ENCODE results near the gene DPEP3. TPM values are rescaled to one million over a fixed set of nuclear protein-coding genes. Genes with fewer than 3 reads are reported as not detected.
A peak's percentile ranks its signal among the peaks of the same experiment; 100 is the strongest.

Gene DPEP3
- total RNA-seq, 4 donors from 2014 or later = not detected

DNA sequence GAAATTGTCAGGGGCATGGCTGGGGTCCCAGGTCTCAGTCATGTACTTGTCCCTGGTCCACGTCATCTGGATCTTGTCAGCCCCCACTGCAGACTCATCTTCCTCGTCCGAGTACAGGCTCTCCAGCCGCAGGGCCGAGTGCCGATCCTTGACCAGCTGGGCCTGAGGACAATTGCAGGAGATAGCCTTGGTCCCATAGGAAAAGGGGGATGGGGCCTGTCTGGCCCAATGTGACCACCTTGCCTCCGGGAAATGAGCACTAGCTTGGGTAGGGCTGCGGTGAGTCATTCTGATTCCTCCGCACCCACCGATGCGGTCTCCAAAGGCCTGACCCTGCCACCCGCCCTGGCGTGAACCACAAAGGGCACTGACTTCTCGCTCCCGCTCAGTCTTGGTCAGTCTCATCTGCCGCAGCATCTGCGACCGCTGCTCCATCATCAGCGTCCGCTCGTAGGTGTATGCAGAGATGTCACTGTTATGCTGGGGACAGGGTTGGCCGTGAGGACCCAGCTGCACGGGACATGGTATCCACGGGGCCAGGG is 34.8 kb downstream of the DPEP3 start:
- Histone ChIP-seq H3K27ac (peak overlapping the region in 1 of 4 donors; percentile 88), H3K27me3 (no peaks in the 10 kb centered on the region), H3K9me3 (no peaks in the 10 kb centered on the region), H3K4me1 (peaks cover 0 to 59% (median 16%) of the 10 kb centered on the region in 3 donors), H3K36me3 (peaks cover 24 to 93% (median 38%) of the 10 kb centered on the region in 3 donors), H3K4me3 (no peak overlapping the region)
- intact Hi-C loops (cut with DNase I) = no loop called here
- TF ChIP-seq, protein P1, sequence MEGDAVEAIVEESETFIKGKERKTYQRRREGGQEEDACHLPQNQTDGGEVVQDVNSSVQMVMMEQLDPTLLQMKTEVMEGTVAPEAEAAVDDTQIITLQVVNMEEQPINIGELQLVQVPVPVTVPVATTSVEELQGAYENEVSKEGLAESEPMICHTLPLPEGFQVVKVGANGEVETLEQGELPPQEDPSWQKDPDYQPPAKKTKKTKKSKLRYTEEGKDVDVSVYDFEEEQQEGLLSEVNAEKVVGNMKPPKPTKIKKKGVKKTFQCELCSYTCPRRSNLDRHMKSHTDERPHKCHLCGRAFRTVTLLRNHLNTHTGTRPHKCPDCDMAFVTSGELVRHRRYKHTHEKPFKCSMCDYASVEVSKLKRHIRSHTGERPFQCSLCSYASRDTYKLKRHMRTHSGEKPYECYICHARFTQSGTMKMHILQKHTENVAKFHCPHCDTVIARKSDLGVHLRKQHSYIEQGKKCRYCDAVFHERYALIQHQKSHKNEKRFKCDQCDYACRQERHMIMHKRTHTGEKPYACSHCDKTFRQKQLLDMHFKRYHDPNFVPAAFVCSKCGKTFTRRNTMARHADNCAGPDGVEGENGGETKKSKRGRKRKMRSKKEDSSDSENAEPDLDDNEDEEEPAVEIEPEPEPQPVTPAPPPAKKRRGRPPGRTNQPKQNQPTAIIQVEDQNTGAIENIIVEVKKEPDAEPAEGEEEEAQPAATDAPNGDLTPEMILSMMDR (IDR thresholded peaks at IDR 0.05) = no peak
- no peak for TF ChIP-seq POLR2A (IDR thresholded peaks at IDR 0.05)
- DNase-seq = no peak
- WGBS, 2 donors = 81% methylated on average over 7 of the region's 24 CpGs; no CpG with 5 or more reads in 1 of the 2 donors

DNA sequence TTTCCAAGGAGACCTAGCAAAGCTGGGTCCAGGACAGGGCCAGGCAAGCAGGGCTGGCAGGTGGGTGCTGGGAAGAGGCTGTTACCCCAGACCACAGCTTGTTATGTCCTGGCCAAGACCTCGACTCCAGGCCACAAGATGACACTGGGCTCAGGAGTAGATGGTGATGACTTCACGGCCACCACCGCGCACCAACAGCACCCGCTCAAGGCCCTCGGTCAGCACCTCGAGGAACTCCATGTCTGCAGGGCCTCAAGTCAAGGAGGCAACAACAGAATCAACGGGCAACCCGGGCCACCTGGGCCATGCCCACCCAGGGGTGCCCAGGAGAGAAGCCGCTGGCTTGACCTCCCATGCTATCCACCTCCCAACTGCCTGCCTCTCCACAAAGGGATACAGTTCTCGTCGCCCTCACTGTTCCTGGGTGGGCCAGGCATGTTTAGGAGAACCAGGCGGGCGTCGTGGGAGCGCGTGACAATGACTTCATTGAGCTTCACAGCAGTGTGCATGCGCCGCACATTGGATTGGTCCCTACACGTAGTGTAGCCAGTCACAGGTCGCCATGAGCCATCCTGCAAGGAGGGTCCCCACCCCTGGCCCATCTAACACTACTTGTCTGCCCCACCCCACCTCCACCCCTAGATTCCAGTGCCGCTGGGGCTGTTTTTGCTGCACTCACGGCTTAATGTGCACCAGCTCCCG is 35.5 kb downstream of the DPEP3 start:
- H3K27me3 ChIP-seq = no peaks in the 10 kb centered on the region
- intact Hi-C loops (cut with DNase I) = no loop called here
- H3K27ac ChIP-seq = peak overlapping the region in 3 of 4 donors; percentile 73 to 88 (median 80)
- TF ChIP-seq POLR2A (IDR thresholded peaks at IDR 0.05) = no peak
- TF ChIP-seq, protein P1 (IDR thresholded peaks at IDR 0.05) = no peak
- no peak overlapping the region for H3K4me3 ChIP-seq
- 90 to 96% methylated on average over 7 to 10 of the region's 24 CpGs for WGBS, 2 donors
- no peaks in the 10 kb centered on the region for H3K9me3 ChIP-seq
- H3K4me1 ChIP-seq = peaks cover 0 to 64% (median 16%) of the 10 kb centered on the region in 3 donors
- DNase-seq = no peak
- peaks cover 24 to 93% (median 37%) of the 10 kb centered on the region in 3 donors for H3K36me3 ChIP-seq

DNA sequence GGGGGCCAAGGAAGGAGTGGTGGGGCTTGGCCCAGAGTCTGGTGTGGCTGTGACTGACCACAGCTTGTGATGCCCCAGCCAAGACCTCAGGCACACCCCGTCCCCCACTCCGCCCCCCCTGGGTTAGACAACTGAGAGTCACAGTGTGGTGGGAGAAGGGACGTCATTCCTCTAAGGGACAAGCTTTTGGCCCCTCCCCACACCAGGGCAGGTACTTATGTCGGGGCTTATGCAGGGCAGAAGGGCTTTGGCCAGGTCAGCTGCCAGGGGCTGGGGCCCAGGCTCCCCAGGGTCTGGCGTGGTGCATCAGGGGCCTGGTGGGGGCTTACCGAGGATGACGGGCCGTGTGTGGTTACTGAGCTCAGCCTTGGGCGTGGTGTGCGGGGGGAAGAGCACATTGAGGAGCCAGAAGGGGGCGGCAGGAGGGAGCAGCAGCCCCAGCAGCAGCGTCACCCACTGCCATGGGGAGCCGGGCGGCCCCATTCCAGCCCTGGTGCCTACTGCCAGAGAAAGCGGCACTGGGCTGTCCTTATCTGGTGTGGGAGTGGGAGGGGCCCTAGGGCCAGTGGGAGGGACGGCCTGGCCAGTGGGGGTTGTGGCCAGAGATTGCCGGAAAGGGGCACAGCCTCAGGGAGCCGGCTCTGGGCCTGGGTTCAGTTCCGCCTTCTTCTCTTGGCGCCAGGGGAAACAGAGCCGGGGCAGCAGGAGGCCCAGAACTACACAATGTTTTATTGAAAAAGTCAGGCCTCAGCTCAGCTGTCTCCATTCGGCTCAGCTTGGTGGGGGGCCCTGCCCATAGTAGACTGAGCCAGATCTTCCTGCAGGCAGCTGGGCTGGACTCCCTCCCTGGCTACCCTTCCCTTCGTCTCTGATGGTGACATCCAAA is 36.4 kb downstream of the DPEP3 start, which contains the start of gene LCAT:
TSS of gene LCAT (minus strand) at position 502 of the 886 bp plus-strand sequence. CDS start at position 483, 19 bp downstream.
- intact Hi-C loops (cut with DNase I) = no loop called here
- Histone ChIP-seq H3K36me3 (peaks cover 24 to 87% (median 36%) of the 10 kb centered on the region in 3 donors), H3K4me1 (peaks cover 0 to 68% (median 16%) of the 10 kb centered on the region in 3 donors), H3K9me3 (no peaks in the 10 kb centered on the region), H3K4me3 (peak within 1 kb of the TSS in 1 of 4 donors; percentile 32), H3K27me3 (no peaks in the 10 kb centered on the region), H3K27ac (peak within 1 kb of the TSS; percentile 55 to 88 (median 76))
- TF ChIP-seq POLR2A (IDR thresholded peaks at IDR 0.05) = no peak
- TF ChIP-seq, protein P1 (IDR thresholded peaks at IDR 0.05) = no peak
- whole genome bisulfite sequencing, 2 donors = 68 to 70% methylated on average over 3 to 11 of the region's 23 CpGs
- DNase-seq = no peak

DNA sequence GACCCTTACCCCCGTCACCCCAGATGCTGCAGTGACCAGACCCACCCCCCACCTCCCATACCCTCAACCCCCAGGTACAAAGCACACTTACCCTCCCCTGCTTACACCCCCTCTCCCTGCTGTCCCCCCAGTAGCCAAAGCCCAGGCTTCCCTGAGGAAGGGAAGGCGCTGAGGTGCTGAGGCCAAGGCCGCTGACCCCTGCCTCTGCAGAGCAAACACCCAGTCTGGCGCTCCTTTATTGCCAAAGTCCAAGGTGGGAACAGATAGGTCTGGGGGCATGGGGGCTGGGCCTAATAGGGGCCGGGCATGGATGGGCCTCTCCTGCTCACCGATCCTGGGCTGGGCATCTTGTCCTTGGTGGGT is 37.1 kb downstream of the DPEP3 start:
- 100% methylated on average over 2 of the region's 6 CpGs; no CpG with 5 or more reads in 1 of the 2 donors for WGBS, 2 donors
- H3K27ac ChIP-seq = peak overlapping the region; percentile 55 to 88 (median 76)
- H3K4me1 ChIP-seq = peaks cover 0 to 62% (median 16%) of the 10 kb centered on the region in 3 donors
- H3K9me3 ChIP-seq = no peaks in the 10 kb centered on the region
- no peak for TF ChIP-seq POLR2A (IDR thresholded peaks at IDR 0.05)
- TF ChIP-seq, protein P1 (IDR thresholded peaks at IDR 0.05) = no peak
- intact Hi-C loops (cut with DNase I) = no loop called here
- no peaks in the 10 kb centered on the region for H3K27me3 ChIP-seq
- DNase-seq = no peak
- H3K4me3 ChIP-seq = no peak overlapping the region
- peaks cover 24 to 81% (median 32%) of the 10 kb centered on the region in 3 donors for H3K36me3 ChIP-seq

All from esophagus squamous epithelium (tissue), 5 donors.